Limb (tissue), 2 donors: ENCODE measurements around the gene KLC4.
"Not testable (repeated sequence)": the region's sequence is repeated elsewhere in the genome, so short reads cannot be mapped to it uniquely, and the experiment has no call there.

Experiments
- DNase-seq, 2 donors: peaks; one replicate each; pipeline ENCODE4 v3.0.0-alpha.2; 2016; ENCODE audit errors: extremely low spot score in 2 of 2

Gene KLC4

DNA sequence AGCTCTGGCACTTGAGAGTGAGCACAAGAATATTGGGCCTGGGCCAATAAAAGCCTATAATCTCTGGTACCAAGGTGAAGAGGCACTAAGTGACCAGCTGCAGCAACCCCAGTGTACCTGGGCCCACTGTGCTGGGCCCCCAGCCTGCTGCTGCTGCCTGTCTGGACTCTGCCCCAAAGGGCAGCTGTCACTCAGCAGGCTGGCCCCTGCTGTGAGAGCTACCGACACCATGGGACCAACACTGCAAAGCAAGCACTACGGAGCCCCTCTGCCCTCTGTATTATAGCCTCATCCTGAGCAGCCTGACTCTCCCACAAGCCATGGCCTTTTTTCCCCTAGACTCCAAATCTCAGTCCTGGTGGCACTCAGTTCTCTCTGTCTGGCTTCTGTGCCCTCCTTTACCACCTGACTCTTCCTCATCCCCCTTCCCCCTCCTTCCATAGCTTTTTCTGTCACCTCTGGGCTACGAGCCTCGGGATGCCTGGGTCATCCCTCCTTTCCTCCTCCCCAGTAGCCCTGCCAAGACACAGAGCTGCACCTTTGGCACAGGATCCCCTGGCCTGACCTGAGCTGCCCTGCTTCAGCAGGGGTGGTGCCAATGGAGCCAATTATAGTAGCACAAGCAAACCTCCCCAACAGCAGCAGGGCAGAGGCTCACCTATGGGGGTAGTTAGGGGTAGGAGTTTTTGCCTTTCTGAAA is 23.8 kb upstream of the KLC4 start:
- no peak for DNase-seq

DNA sequence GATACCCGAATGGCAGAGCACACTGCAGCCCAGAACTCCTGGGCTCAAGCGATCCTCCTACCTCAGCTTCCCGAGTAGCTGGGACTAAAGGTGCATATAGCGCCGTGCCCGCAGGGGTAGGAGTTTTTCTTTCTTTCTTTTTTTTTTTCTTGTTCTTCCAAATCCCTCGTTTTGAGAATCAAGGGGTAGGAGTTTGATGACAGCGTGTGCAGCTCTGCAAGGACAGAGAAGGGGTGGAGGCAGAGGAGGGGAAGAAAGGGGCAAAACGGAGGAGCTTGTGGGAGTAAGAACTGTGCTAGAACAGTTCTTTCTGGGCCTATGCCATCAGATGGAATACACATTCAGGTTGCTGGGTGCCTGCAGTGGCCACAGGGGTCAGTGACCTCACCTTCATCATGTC is 22.7 kb upstream of the KLC4 start:
- DNase-seq, result no peak

DNA sequence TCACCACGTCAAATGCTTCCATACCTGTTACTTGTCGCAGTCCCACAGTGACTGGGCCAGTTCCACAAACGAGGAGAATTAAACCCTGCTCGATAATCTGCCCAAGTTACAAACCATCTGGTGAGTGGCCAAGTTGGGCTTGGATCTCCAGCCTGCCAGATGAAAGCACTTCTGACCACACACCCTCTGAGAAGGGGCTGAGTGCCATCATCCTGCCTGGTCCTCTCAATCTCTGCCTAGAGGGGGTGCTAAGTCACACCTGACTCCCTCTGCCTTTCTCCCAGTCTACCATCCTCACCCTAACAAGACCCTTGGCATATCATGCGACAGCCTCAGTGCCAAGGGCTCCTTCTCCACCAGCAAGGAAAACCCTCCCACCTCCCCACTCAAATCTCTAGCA is 22.2 kb upstream of the KLC4 start:
- DNase-seq, result no peak

DNA sequence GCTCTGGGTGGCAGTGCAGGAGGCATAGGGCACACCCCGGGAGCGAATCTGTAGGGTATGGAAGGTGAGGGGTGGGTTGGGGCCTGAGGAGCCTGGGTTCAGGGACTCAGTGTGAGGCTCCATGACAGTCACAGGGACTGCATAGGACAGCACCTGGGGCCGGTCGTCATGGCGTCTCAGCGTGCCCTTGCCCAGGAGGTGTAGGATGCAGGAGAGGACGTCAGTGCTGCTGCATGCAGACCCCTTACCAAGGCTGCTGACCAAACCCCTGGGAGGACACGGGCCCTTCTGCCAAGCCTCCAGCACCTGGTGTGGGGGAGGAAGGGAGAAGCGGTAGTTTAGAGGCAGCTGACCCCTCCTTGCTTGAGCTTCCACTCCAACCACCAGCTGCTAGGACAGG is 21.7 kb upstream of the KLC4 start:
- no peak for DNase-seq

DNA sequence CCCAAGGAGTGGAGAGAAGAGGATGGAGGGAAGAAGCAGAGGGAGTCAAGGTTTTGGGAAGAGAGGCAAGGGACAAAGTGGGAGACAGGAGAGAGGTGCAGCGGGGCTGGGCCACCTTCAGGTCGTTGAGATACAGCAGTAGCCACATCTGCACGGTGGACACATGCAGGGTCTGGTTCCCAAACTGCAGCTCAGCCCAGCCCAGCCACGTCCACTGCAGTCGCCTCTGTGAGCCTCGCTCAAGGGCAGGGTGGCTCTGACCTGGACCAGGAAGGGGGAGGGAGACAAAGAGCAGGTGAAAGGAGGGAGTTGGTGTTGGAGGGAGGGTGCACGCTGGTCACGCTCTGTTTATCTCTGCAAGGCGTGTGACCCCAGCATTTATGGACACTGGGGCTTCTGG is 20.7 kb upstream of the KLC4 start:
- DNase-seq, result no peak

DNA sequence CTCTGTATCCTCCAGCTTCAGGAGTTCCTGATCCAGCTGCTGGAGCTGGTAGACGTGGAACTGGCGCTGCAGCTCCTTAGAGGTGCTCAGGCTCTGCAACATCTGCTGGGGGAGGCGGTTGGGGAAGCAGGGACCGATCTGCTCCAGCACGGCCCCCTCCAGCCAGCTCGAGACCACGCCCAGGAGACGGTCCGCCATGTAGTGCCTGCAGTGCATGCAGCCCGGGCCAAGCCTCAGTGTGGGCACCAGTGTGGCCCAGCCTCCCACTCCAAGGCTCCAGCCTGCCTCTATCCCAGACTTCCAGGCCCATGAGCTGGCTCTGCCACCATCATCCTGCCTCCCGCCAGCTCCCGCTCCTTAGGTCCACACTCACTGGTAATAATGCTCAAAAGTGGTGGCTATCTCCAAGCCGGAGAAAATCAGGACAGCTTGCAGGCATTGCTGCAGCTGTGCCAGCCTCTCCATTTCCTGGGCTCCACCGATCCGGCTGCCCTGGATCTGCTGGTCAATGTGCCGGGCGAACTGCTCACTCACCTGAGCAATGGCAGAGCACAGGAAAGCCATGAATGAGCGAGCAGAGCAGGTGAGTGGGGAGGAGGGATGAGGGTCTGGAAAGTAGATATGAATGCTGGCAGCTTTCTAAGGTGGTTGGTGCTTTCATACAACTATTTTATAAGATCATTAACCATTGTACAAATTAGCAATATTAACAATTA is 18.7 kb upstream of the KLC4 start:
- no peak for DNase-seq

DNA sequence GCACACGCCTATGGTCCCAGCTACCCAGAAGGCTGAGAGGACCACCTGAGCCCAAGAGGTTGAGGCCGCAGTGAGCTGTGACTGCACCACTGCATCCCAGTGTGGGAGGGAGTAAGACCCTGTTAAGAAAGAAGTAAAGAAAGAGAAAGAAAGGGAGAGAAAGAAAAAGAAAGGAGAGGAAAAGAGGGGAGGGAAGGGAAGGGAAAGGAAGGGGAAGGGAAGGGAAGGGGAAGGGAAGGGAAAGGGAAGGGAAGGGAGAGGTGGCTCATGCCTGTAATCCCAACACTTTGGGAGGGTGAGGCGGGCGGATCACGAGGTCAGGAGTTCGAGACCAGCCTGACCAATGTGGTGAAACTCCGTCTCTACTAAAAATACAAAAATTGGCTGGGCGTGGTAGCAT is 18.0 kb upstream of the KLC4 start:
- DNase-seq, result not testable (repeated sequence)

DNA sequence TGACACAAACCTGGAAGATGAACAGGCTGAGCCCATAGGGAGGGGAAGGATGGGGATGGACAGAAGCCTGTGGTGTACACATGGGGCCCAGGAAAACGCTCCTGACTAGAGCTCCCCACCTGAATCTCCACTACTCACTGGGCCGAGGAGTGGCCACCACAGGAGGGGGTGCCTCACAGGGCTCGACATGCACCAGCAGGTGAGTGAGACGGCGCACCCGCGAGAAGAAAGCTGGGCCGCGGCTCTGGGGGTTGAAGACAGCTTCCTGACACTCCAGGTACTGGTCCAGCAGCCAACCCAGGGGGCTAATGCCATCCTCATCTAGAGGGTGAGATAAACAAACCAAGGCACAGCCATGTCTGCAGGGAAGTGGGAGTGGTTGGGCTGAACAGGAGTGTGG is 16.1 kb upstream of the KLC4 start:
- no peak for DNase-seq

DNA sequence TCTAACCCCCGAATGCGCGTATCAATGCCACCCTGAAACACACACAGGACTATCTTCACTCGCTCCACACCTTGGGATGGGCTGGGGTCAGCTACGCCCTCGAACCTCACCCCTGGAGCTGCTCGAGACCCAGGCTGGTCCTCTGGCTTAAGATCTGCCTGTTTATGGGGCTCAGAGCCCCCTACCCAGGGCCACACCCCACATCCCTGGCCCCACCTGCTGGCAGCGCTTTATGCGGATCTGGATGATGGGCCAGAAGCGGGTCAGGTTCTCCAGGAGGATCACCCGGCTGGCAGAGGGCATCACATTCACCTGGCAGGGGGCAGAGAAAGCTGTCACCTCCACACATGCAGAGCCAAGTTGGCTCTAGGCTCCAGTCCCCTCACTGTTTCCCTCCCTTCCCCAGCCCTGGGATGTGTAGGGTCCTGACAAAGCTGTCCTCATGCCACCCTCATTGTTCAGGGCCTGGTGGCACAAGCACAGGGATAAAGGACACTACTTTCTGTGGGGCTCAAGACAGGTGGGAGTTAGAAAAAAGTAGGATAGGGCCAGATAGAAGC is 14.0 kb upstream of the KLC4 start:
- DNase-seq, result no peak

DNA sequence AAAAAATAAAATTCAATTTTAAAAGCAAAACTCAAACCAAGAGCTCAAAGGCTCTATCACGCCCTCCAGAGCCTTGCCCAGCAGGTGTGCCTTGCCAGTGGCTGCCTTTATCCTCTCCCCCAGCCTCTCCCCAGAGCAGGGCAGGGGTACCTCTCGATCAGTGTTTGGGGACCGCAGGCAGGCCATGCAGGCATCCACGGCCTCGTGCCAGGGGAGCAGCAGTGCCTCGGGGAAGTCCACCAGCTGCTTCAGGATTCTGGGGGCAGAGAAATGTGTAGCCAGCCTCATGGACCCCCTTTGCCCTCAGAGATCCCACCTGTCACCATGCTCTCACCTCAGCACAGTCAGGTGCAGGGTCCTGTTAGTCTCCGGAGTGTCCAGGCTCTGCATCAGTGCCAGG is 11.4 kb upstream of the KLC4 start:
- no peak for DNase-seq

DNA sequence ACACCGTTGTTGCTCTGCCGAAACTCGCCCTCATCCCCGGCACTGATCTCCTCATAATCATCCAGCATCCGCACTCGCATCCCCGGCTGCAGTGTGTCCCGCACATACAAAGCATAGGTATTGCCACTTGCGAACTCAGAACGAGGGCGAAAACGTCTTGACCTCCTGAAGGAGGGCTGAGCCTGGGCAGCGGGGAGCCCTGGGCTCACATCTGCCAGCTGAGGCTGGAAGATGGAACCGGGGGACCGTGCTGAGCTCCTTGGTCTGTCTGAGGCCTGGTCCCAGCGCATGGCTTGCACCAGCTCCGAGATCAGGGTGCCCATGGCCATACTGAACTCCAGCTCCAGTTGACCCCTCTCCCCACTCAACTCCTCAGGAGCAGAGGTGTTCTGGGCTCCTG is 8.4 kb upstream of the KLC4 start:
- DNase-seq, result no peak

DNA sequence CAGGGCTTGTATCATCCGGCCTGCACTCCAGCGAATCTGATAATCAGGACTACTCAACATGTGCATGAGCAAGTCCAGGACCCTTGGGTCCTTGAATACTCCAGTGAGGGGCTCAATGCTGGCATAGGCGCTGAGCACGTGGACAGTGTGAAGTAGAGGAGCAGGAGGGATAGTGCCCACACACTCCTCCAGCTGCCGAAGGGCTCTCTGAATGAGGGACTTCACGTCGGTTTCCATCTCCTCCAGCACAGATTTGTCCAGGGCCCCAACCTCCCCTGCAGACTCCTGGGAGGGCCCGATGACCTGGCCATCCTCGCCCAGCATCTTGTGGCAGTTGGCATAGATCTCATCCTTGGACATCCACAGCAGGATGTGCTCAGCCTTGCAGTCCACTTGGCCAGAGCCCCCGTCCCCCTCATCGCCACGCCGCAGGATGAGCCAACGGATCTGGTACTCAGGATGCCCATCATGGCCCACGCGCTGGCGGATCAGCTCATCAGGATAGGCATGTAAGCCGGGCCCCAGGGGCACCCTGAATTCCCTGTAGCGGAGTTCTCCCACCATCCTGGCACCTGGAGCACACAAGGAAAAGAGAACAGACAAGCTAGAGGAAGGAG is 7.1 kb upstream of the KLC4 start:
- no peak for DNase-seq

DNA sequence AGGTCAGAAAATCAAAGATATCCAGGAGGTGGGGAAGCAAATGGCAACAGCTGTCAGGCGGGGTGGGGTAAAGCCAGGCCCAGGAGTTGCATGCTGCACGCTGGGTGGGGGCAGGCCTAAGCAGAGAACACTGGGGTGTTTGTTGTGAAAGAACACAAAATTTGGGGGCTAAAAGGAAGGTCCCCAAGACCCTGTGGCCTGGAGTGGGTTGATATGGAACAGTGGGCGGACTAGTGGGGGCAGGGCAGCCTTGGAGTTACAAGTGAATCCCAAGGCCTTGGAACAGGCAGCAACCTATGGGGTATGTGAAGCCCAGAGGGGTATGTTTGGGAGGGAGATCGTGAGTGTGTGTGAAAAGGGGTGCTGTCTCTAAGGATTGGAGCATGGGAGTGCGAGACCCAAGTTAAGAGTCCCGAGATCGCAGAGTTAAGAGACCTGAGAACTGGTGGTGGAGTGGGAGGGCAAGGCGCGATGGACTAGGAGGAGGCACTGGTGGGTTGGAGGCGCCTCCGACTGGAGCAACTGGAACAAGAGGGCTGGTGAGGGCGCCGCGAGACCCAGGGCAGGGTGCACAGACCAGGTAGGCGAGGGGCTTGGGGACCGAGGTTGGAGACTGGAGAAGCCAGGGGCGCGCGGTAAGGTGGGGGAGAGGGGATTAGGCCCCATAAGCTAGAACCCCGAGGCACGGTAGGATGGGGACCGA is 6.4 kb upstream of the KLC4 start:
- peak in 1 of 2 donors; percentile 58 for DNase-seq

DNA sequence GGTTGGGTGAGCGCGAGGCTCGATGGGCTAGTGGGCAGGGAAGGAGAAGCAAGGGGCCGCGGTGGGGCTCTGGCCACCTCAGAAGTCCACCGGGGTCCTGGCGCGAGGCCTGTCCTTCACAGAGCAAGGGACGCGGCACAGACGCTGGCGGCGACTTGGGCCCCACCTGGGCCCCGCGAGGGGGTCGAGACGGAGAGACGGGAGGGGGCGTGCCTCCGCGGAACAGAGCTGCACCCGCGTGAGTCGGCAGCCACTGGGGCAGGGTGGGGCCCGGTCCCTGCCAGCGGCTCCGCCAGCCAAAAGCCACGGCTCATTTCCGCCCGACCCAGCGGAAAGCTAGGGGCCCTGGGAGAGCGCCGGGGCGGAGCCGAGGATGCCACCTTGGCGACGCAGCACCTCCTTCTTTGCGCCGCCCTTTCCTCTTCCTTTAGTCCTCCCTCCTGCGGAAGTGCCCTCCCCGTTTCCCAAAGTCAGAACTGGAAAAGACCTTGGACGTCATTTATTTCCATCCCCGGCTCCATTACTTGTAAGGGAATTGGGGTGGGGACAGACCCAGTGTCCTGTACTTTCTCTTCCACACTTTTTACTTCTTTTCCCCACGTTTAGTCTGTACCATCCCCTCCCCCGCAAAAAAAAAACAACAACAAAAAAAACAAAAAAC is 5.8 kb upstream of the KLC4 start, which contains the start of gene CUL7:
CUL7 (minus strand) TSS at position 307 of the 661 bp plus-strand sequence. CDS start 1,063 bp downstream, outside the sequence.
- peak; percentile 95 to 97 for DNase-seq

DNA sequence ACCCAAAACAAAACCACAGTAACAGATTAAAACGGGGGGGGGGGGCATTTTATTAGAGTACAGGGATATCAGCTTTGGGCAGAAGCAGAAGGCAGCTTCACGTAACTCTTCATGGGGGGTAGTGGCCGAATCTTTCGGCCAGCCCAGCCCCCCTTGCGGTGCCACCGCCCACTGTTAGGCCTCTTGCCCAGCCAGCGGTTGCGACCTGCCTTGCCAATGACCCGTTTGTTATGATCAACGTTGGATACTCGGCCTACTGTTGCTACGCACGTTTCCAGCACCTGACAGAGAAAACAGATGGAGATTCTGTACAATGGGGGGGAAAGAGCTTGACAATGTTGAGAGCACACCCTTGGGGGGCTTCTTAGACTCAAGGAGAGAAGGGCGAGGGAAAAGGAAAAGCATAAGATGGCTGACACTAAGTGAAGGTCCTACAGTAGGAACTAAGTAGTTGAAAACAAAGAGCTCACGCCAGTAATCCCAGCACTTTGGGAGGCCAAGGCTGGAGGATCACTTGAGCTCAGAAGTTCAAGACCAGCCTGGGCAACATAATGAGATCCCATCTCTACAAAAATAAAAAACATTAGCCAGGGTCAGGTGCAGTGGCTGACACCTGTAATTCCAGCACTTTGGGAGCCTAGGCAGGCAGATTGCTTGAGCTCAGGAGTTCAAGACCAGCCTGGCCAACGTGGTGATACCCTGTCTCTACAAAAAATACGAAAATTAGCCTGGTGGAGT is 5.1 kb upstream of the KLC4 start:
- peak in 1 of 2 donors; percentile 47 for DNase-seq

DNA sequence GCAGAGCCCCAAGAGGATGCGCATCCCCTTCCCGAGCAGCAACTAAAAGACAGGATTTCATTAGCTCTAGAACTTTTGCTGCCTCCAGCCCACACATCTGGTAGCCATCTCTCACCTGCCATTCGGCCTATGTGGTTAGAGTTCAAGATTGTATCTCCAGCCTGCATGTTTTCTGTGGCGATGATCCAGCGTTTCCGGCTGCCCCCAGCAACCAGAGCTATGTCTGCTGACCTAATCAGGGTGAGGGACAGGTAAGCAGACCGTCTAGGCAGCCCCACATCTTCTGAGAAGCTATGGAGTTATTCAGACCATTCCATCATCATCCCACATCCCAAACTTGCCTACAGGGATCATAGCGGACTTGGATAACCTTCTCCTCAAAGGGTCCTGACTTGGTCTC is 3.5 kb upstream of the KLC4 start:
- no peak for DNase-seq

DNA sequence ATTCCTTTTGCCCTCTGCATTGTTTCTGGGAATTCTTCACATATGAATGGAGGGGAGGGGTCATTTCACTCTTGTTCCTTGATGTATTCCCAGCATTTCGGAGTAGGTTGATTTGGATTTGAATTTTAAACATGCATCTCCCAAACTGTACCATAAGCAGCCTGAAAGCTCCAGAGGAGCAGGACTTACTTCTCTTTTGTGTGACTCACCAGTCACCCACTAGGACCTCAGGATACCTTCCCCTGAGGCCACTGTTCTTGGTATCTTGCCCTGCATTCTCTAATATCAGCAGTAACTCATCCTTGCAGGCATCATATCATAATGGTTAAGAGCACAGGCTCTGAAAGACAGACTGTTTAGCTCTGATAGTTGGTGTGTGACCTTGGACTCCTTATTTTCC is 900 bp upstream of the KLC4 start:
- no peak for DNase-seq

DNA sequence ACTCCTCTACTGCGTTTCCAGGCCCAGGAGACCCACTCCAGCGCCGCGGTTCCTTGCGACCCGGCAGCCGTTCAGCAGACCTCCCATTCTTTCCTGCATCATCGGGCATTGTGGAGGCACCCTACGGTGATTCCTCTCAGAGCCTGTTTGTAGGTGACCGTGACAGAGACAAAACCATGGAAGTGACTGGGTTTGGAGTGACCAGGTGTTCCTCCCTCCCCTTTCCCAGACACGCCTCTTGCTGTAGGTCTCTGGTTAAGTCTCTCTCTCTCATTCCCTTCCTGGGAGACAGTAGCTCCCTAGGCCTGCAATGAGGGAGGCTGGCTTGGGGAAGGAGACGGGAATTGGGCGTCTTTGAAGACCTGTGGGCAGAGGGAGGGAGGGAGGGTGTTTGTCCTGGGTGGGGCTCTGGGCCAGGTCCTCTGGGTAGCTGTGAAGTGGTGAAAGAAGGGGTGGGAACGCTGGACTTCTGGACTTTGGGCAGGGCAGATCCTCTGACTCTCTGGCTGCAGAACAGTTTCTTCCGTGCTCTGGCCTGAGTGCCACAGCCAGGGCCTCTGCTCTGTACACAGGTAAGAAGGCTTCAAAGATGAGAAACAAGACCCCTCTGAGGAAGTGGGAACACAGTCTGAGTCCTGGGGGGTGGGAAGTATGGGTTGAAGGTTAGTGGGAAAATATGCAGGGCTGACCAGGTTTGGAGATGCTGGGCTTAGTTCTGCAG is 763 bp downstream of the KLC4 start:
- DNase-seq, result peak in 1 of 2 donors; percentile 35

DNA sequence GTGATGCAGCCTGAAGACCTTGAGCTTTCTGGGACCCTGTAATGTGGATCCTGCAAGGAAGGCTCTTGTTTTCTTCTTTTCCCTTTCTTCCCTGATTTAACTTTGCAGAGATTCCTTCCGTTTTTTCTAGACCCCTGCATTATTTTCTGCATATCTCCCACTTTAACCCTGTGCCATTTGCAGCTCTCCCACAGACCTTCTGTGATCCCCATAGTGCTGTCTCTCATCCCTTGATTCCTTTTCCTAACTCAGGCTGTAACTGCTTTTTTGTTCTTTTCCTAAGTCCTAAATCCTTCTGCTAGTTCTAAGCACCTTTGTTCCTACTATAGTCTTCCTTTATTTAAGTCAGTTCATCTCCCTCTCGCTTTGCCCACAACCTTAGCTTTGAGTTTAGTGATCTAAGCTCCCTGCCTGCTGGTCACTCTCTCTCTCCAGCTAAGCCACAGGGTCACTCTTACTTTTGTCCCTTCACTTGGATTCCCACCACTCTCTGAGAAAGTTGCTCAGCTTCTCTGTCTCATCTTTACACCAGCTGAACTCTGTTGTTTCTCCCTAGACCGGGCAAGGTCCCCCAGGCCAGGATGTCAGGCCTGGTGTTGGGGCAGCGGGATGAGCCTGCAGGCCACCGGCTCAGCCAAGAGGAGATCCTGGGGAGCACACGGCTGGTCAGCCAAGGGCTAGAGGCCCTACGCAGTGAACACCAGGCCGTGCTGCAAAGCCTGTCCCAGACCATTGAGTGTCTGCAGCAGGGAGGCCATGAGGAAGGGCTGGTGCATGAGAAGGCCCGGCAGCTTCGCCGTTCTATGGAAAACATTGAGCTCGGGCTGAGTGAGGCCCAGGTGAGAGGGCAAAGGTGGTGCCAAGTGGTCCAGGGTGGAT is 1.6 kb downstream of the KLC4 start:
- no peak for DNase-seq
